Measurements from ENCODE around the gene EML4.

DNA sequence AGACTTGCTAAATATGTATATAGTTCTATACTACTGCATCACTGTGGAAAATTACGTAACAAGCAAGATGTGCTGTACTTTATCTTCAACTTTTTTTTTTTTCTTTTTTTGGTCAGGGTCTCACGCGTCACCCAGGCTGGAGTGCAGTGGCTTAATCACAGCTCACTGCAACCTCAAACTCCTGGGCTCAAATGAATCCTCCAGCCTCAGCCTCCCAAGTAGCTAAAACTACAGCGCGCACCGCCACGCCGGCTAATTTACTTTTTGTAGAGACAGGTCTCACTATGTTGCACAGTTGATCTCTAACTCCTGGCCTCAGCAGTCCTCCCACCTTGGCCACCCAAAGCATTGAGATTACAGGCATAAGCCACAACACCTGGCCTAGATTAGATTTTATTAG, 123.9 kb downstream of the EML4 start:
- TF ChIP-seq FOSL2 (IDR thresholded peaks at IDR 0.05; ENCODE audit: borderline replicate concordance, low read depth), result no peak
- TF ChIP-seq FOXJ3 (CRISPR knock-in tag; IDR thresholded peaks at IDR 0.05), result no peak
- TF ChIP-seq EP300 (IDR thresholded peaks at IDR 0.05; ENCODE audit: borderline replicate concordance in 1 of 2, low read depth in 1 of 2, low read length in 1 of 2), result no peak
- TF ChIP-seq, protein P1, sequence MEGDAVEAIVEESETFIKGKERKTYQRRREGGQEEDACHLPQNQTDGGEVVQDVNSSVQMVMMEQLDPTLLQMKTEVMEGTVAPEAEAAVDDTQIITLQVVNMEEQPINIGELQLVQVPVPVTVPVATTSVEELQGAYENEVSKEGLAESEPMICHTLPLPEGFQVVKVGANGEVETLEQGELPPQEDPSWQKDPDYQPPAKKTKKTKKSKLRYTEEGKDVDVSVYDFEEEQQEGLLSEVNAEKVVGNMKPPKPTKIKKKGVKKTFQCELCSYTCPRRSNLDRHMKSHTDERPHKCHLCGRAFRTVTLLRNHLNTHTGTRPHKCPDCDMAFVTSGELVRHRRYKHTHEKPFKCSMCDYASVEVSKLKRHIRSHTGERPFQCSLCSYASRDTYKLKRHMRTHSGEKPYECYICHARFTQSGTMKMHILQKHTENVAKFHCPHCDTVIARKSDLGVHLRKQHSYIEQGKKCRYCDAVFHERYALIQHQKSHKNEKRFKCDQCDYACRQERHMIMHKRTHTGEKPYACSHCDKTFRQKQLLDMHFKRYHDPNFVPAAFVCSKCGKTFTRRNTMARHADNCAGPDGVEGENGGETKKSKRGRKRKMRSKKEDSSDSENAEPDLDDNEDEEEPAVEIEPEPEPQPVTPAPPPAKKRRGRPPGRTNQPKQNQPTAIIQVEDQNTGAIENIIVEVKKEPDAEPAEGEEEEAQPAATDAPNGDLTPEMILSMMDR (IDR thresholded peaks at IDR 0.05), result no peak
- no peak for TF ChIP-seq YY1 (IDR thresholded peaks at IDR 0.05; ENCODE audit: low read depth)

Data from SK-N-SH (cell line).